AML-193 (cell line): ENCODE measurements around the gene CRIP1.

ENCODE experiments used
- DNase-seq, 2 experiments: peaks; one replicate each; lab custom pipeline; 2025; lab: John Stamatoyannopoulos, UW

The CRIP1 gene

GRCh38 chr14:105450864-105451720 lies 35.6 kb upstream of the CRIP1 start:
- no peak for DNase-seq

- DNase-seq: no peak
Measured at GRCh38 chr14:105452963-105453362, 33.7 kb upstream of the CRIP1 start.

- no peak for DNase-seq
Measured at GRCh38 chr14:105453847-105454246, 32.8 kb upstream of the CRIP1 start.

- DNase-seq: no peak
Measured at GRCh38 chr14:105455086-105455640, 31.5 kb upstream of the CRIP1 start.

GRCh38 chr14:105455766-105456660 lies 30.7 kb upstream of the CRIP1 start:
- DNase-seq: no peak

- no peak for DNase-seq
Measured at GRCh38 chr14:105456736-105457617, 29.7 kb upstream of the CRIP1 start.

GRCh38 chr14:105458010-105458409 lies 28.7 kb upstream of the CRIP1 start:
- no peak for DNase-seq

GRCh38 chr14:105458571-105458970 lies 28.1 kb upstream of the CRIP1 start:
- no peak for DNase-seq

- DNase-seq: no peak
Measured at GRCh38 chr14:105460116-105460515, 26.6 kb upstream of the CRIP1 start.

GRCh38 chr14:105460616-105461015 lies 26.1 kb upstream of the CRIP1 start:
- no peak for DNase-seq

GRCh38 chr14:105461903-105462302 lies 24.8 kb upstream of the CRIP1 start:
- DNase-seq: no peak

- DNase-seq: no peak
Measured at GRCh38 chr14:105464501-105464900, 22.2 kb upstream of the CRIP1 start.

GRCh38 chr14:105465209-105466031 lies 21.3 kb upstream of the CRIP1 start:
- DNase-seq: no peak

GRCh38 chr14:105466531-105467248 lies 20.0 kb upstream of the CRIP1 start:
- DNase-seq: no peak

GRCh38 chr14:105467249-105467941 lies 19.3 kb upstream of the CRIP1 start:
- DNase-seq: no peak

- no peak for DNase-seq
Measured at GRCh38 chr14:105467942-105468471, 18.7 kb upstream of the CRIP1 start.

GRCh38 chr14:105468621-105469241 lies 18.0 kb upstream of the CRIP1 start:
- DNase-seq: no peak

GRCh38 chr14:105469456-105470349 lies 17.0 kb upstream of the CRIP1 start:
- no peak for DNase-seq
